HG02885 (cell line): ENCODE measurements around the gene ENO2.
"Not testable (repeated sequence)": the region's sequence is repeated elsewhere in the genome, so short reads cannot be mapped to it uniquely, and the experiment has no call there.

Source experiments
- ATAC-seq: cut with Tn5 transposase; IDR thresholded peaks from one replicate; pipeline ENCODE4 v1.9.1; 2021; ENCODE audit warnings: mild to moderate bottlenecking; ENCODE audit not compliant: unreplicated experiment, poor library complexity

ENO2 gene

DNA sequence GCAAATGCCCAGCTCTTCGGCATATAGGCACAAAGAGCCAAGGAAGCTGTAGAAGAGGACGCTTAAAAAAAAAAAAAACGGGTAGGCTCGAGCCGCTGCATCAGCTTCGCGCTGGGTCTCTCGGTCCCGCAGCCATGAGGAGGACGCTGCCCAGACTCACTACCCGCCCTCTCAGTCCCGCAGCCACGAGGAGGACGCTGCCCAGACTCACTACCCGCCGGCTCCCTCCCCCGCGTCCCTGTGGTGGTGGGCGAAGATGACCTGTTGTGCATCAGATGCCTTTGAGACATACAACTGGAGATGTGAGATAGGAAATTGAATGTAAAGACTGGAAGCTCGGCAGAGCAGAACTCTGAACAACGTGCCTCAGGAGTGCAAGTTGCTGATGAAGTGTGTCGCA is 29.8 kb upstream of the ENO2 start:
- ATAC-seq = no peak

DNA sequence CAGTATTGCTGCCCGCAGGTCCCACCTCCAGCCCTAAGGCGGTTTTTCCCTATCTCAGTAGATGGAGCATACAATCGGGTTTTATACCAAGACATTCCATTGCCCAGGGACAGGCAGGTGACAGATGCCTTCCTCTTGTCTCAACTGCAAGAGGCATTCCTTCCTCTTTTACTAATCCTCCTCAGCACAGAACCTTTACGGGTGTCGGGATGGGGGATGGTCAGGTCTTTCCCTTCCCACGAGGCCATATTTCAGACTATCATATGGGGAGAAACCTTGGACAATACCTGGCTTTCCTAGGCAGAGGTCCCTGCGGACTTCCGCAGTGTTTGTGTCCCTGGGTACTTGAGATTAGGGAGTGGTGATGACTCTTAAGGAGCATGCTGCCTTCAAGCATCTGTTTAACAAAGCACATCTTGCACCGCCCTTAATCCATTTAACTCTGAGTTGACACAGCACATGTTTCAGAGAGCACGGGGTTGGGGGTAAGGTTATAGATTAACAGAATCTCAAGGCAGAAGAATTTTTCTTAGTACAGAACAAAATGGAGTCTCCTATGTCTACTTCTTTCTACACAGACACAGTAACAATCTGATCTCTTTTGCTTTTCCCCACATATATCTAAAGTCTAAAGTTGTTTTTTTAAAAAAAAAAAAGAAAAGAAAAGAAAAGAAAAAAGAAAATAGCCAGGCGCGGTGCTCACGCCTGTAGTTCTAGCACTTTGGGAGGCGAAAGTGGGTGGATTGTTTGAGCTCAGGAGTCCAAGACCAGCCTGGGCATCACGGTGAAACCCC is 28.0 kb upstream of the ENO2 start:
- not testable (repeated sequence) for ATAC-seq

- ATAC-seq = no peak
Observed at GRCh38 chr12:6887460-6887859, 26.9 kb upstream of the ENO2 start.

GRCh38 chr12:6888360-6888759 is 26.0 kb upstream of the ENO2 start:
- no peak for ATAC-seq

DNA sequence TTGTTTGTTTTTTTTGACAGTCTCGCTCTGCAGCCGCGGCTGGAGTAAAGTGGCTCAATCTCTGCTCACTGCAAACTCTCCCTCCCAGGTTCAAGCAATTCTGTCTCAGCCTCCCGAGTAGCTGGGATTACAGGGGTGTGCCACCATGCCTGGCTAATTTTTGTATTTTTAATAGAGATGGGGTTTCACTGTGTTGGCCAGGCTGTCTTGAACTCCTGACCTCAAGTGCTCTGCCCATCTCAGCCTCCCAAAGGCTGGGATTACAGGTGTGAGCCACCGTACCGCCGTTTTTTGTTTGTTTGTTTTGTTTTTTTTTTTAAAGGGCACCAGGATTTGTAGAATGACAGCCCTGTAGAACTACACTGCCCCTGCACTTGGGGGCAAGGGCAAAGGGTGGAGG is 25.6 kb upstream of the ENO2 start:
- not testable (repeated sequence) for ATAC-seq

DNA sequence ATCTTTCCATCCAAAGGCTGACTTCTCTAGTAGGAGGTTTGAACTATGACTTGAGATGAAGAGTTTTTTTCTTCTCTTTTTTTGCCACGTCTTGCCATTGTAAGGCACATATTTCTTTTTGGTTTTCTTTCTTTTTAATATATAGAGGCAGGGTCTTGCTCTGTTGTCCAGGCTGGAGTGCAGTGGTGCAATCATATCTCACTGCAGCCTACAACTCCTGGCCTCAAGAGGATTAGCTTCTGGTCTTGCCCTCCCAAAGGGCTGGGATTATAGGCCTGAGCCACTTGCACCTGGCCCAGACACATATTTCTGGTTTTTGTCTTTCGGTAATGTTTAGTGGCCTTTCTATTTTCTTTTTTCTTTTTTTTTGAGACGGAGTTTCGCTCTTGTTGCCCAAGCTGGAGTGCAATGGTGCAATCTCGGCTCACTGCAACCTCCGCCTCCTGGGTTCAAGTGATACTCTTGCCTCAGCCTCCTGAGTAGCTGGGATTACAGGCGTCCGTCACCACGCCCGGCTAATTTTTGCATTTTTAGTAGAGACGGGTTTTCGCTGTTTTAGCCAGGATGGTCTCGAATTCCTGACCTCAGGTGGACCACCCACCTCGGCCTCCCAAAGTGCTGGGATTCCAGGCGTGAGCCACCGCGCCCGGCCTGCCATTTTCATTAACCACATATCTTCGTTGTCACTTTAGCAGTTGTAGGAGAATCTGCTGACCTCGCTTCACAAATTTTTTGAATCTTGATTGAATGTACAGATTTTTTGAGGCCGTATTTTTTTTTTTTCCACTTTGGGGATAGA is 24.4 kb upstream of the ENO2 start:
- ATAC-seq = not testable (repeated sequence)

GRCh38 chr12:6890789-6891645 is 23.4 kb upstream of the ENO2 start:
- ATAC-seq = peak; percentile 95

GRCh38 chr12:6891646-6892001 is 22.8 kb upstream of the ENO2 start:
- ATAC-seq = no peak

- not testable (repeated sequence) for ATAC-seq
Observed at GRCh38 chr12:6892683-6893082, 21.7 kb upstream of the ENO2 start.

DNA sequence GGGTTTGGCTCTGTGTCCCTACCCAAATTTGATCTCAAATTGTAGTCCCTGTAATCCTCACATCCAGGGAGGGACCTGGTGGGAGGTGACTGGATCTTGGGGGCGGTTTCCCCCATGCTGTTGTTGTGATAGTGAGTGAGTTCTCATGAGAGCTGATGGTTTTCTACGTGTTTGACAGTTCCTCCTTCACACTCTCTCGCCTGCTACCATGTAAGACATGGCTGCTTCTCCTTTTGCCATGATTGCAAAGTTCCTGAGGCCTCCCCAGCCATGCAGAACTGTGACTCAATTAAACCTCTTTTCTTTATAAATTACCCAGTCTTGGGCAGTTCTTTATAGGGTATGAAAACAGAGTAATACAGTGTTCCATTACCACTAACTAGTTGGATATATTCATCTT is 20.1 kb upstream of the ENO2 start:
- no peak for ATAC-seq

DNA sequence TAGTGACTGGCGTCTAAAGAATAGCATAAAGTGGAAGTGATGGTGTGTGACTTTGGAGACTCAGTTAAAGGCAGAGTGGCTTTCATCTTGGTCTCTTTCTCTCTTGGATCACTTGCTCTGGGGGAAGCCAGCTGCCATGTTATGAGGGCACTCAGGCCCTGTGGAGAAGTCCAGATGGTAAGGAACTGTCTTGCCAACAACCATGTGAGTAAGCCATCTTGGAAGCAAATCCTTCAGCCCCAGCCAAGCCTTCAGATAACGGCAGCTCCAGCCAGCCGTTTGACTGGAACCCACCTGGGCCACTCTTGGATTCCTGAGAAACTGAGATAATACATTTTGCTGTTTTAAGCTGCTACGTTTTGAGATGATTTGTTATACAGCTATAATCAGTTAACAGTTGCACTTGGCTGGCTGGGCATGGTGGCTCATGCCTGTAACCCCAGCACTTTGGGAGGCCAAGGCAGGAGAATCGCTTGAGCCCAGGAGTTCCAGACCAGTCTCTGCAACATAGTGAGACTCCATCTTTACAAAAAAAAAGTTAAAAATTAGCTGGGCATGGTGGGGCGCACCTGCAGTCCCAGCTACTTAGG is 17.4 kb upstream of the ENO2 start:
- no peak for ATAC-seq

DNA sequence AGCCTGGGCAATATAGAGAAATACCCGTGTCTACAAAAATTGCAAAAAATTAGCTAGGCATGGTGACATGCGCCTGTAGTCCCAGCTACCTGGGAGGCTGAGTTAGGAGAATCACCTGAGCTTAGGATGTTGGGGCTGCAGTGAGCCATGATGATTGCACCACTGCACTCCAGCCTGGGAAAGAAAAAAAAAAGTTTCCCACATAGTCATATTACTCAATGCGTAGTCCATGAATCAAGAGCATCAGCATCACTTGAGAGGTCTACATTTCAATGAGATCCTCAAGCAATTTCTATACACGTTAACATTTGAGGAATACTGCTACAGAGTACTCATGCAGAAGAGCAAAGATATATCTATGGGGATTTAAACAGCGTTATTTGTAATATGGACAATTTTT is 15.0 kb upstream of the ENO2 start:
- ATAC-seq = no peak

- no peak for ATAC-seq
Observed at GRCh38 chr12:6899837-6900519, 14.4 kb upstream of the ENO2 start.

- no peak for ATAC-seq
Observed at GRCh38 chr12:6902448-6902847, 11.9 kb upstream of the ENO2 start.

GRCh38 chr12:6903722-6904121 is 10.7 kb upstream of the ENO2 start:
- no peak for ATAC-seq

DNA sequence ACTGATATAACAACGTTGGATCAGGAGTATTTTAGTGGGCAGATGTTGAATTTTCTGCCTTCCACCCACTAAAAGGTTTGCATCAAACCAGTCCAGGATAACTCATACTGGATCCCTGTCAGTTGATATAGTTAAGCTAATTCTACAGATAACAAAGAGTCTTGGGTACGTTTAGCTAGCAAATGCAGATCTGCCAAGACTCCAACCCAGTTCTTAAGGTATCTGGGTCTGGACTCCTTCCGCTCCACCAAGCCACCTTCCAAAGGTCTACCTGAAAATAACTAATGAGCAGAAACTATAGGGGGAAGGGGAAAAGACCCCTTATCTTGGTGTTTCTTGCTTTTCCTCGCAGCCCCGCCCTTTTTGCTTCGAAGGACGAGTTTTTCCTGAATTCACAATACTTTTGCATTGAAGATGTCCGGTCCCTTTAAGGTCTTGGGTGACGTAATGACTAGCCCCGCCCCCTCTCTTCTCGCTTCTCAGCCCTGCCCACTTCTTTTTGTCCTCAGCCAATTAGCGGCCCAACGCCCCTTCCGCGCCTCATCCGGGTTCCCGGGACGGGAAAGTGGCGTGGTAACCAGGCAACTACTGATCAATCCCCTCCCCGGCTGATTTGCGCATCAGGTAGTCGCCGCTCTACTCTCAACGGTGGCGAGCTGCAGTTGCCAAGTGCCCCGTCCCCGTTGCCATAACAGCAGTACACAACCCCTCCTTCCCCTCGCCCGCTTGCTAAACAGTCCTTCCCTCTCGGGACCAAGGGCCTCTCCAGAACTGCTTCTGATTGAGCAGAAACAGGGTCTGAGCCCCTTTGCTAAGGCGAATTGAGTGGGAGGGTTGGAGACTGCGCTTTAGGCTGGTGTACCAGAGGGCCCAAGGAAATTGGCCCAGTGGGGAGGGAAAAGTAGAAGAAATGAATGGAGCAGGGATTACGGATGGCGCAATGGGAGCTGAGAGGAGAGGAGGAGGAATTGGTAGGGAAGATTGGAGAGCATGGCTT is 9.8 kb upstream of the ENO2 start, which contains the start of gene LRRC23:
Gene LRRC23, plus strand, starts transcription at position 543 of the 997 bp plus-strand sequence. CDS start 812 bp downstream, outside the sequence.
- ATAC-seq = peak; percentile 98

GRCh38 chr12:6905414-6906040 is 8.9 kb upstream of the ENO2 start:
- ATAC-seq = no peak

DNA sequence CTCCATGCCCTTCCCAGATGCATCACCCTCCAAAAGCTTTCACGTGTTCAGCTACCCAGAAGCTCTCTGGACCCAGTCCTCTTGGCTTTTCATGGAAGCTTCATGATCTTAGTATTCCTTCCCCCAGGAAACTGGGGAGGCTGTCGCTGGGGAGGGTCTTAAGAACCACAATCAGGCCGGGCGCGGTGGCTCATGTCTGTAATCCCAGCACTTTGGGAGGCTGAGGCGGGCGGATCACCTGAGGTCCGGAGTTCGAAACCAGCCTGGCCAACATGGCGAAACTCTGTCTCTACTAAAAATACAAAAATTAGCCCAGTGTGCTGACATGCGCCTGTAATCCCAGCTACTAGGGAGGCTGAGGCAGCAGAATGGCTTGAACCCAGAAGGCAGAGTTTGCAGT is 6.2 kb upstream of the ENO2 start:
- ATAC-seq = not testable (repeated sequence)
